Mammary epithelial cell (primary cell): Measurements from ENCODE around the gene ESRRG.

Experiments used
- EZH2 ChIP-seq: IDR thresholded peaks from 2 replicates; pipeline ENCODE4 v1.6.1; 2012; ENCODE audit warnings: low read length, inconsistent platforms, borderline replicate concordance
- TF ChIP-seq, protein P1 (sequence below), 2 donors: IDR thresholded peaks in 1 of 2; conservative IDR thresholded peaks in 1 of 2; 2 replicates each; pipeline ENCODE4 v1.5.1; 2011 to 2012; ENCODE audit warnings: inconsistent platforms in 2 of 2, low read length in 2 of 2, mild to moderate bottlenecking in 2 of 2, control low read depth in 1 of 2, low read depth in 1 of 2; ENCODE audit not compliant: insufficient read depth in 1 of 2; ENCODE audit errors: extremely low read depth in 1 of 2

DNA sequence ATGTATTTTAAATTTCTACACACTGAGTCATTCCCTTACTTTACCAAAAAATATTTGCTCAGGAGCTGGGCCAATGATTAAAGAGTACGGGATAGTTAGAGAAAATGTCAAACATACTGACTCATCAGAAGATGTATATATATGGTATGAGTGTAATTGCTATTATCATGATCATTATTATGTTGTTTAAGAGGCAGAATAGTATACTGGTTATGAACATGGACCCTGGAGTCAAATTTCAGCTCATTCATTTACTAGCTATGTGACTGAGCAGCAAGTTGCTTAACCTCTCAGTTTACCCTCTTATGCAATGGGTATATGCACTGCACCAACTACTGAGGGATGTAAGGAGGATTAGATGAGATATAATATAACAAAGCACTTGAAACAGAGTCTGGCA lies 258.7 kb downstream of the ESRRG start:
- TF ChIP-seq, protein P1, sequence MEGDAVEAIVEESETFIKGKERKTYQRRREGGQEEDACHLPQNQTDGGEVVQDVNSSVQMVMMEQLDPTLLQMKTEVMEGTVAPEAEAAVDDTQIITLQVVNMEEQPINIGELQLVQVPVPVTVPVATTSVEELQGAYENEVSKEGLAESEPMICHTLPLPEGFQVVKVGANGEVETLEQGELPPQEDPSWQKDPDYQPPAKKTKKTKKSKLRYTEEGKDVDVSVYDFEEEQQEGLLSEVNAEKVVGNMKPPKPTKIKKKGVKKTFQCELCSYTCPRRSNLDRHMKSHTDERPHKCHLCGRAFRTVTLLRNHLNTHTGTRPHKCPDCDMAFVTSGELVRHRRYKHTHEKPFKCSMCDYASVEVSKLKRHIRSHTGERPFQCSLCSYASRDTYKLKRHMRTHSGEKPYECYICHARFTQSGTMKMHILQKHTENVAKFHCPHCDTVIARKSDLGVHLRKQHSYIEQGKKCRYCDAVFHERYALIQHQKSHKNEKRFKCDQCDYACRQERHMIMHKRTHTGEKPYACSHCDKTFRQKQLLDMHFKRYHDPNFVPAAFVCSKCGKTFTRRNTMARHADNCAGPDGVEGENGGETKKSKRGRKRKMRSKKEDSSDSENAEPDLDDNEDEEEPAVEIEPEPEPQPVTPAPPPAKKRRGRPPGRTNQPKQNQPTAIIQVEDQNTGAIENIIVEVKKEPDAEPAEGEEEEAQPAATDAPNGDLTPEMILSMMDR (conservative IDR thresholded peaks at IDR 0.05 in 1 of 2, IDR thresholded peaks at IDR 0.05 in 1 of 2; ENCODE audit: extremely low read depth in 1 of 2, insufficient read depth in 1 of 2, low read depth in 1 of 2, low read length in 2 of 2): no peak
- no peak for TF ChIP-seq EZH2
